Naive thymus-derived CD4-positive, alpha-beta T cell (primary cell): ENCODE results near the gene DDX39A. TPM values are rescaled to one million over a fixed set of nuclear protein-coding genes. Genes with fewer than 3 reads are reported as not detected.

Experiments used
- ATAC-seq: fragments of 150-1000 bp; cut with Tn5 transposase; 2 replicates; pipeline ENCODE4 v1.10.0; 2021; ENCODE audit warnings: mild to moderate bottlenecking, moderate library complexity
- CTCF ChIA-PET: fragments of 350-600 bp; sonication (Branson Sonifier 250); formaldehyde crosslinking; loops from one replicate; lab custom pipeline; 2021; ENCODE audit warnings: antibody characterized with exemption; lab: Charles Lee
- POLR2A ChIA-PET: fragments of 350-600 bp; sonication (Branson Sonifier 250); formaldehyde crosslinking; loops from one replicate; lab custom pipeline; 2021; ENCODE audit warnings: antibody characterized with exemption, inconsistent platforms; lab: Charles Lee
- DNase-seq, 9 donors: peaks; one replicate each; pipeline versions ENCODE4 v3.0.0 to v3.0.0-alpha.2; 2020 to 2022; ENCODE audit warnings: mixed read lengths in 1 of 9
- H3K27ac ChIP-seq: one replicate; pipeline ENCODE4 v1.7.0; 2013; ENCODE audit warnings: mild to moderate bottlenecking, low read depth, low read length, moderate library complexity
- H3K27me3 ChIP-seq, 2 donors: one replicate each; pipeline ENCODE4 v1.7.0; 2013; ENCODE audit warnings: low read length in 2 of 2, mild to moderate bottlenecking in 2 of 2, moderate library complexity in 2 of 2; ENCODE audit not compliant: control insufficient read depth in 2 of 2, insufficient read depth in 2 of 2
- H3K36me3 ChIP-seq, 3 experiments: 1 replicate in 2 of 3; 2 replicates in 1 of 3; pipeline ENCODE4 v1.7.0; 2013; ENCODE audit warnings: low read length in 3 of 3, mild to moderate bottlenecking in 3 of 3, moderate library complexity in 1 of 3; ENCODE audit not compliant: insufficient read depth in 3 of 3, control insufficient read depth in 2 of 3
- H3K4me1 ChIP-seq, 2 donors: one replicate each; pipeline ENCODE4 v1.7.0; 2013; ENCODE audit warnings: low read length in 2 of 2, mild to moderate bottlenecking in 2 of 2, moderate library complexity in 1 of 2; ENCODE audit not compliant: control insufficient read depth in 2 of 2, insufficient read depth in 2 of 2
- H3K4me3 ChIP-seq: 2 replicates; pipeline ENCODE4 v1.7.0; 2013; ENCODE audit warnings: mild to moderate bottlenecking, low read length
- H3K9me3 ChIP-seq, 3 experiments: 1 replicate in 2 of 3; 2 replicates in 1 of 3; pipeline ENCODE4 v1.7.0; 2013; ENCODE audit warnings: low read length in 3 of 3; ENCODE audit not compliant: control insufficient read depth in 2 of 3
- H3K27ac Mint-ChIP-seq, 9 donors: one replicate each; pipeline ENCODE4 v1.8.0; 2020 to 2022; ENCODE audit warnings: mixed read lengths in 9 of 9, mild to moderate bottlenecking in 8 of 9, moderate library complexity in 5 of 9, inconsistent platforms in 2 of 9
- H3K27me3 Mint-ChIP-seq, 5 donors: one replicate each; pipeline ENCODE4 v1.8.0; 2021 to 2022; ENCODE audit warnings: mixed read lengths in 5 of 5, mild to moderate bottlenecking in 1 of 5
- H3K36me3 Mint-ChIP-seq, 5 donors: one replicate each; pipeline ENCODE4 v1.8.0; 2020 to 2022; ENCODE audit warnings: mixed read lengths in 5 of 5, mild to moderate bottlenecking in 3 of 5, inconsistent platforms in 1 of 5
- H3K4me1 Mint-ChIP-seq, 7 donors: one replicate each; pipeline ENCODE4 v1.8.0; 2020 to 2022; ENCODE audit warnings: mixed read lengths in 7 of 7, mild to moderate bottlenecking in 3 of 7, inconsistent platforms in 1 of 7
- H3K4me3 Mint-ChIP-seq, 10 donors: one replicate each; pipeline ENCODE4 v1.8.0; 2020 to 2022; ENCODE audit warnings: mild to moderate bottlenecking in 10 of 10, mixed read lengths in 10 of 10, moderate library complexity in 6 of 10, inconsistent platforms in 2 of 10
- H3K9me3 Mint-ChIP-seq, 11 donors: one replicate each; pipeline ENCODE4 v1.8.0; 2020 to 2022; ENCODE audit warnings: mixed read lengths in 11 of 11, mild to moderate bottlenecking in 4 of 11, inconsistent platforms in 1 of 11, moderate library complexity in 1 of 11
- intact Hi-C, 2 donors: fragments of 100-400 bp; cut with micrococcal nuclease; formaldehyde crosslinking; loops; one replicate each; pipeline ENCODE4 v1.15.1; 2023
- polyA plus RNA-seq, 2 donors: library from polyadenylated mRNA; unstranded; fragments of 300-500 nt; fragmentation: Illumina TruSeq; gene quantifications; one replicate each; pipeline ENCODE4 v1.2.3, GENCODE V29; 2021
- total RNA-seq, 6 experiments: library from RNA in 5 of 6; stranded (reverse) in 5 of 6; gene quantifications; 1 replicate in 5 of 6; 2 replicates in 1 of 6; pipeline ENCODE4 v1.2.3 and lab custom pipeline; 2021 to 2026

The DDX39A gene
- total and polyA plus RNA-seq, 7 experiments from 2014 or later: 98.6 to 288 (median 144) TPM

DNA sequence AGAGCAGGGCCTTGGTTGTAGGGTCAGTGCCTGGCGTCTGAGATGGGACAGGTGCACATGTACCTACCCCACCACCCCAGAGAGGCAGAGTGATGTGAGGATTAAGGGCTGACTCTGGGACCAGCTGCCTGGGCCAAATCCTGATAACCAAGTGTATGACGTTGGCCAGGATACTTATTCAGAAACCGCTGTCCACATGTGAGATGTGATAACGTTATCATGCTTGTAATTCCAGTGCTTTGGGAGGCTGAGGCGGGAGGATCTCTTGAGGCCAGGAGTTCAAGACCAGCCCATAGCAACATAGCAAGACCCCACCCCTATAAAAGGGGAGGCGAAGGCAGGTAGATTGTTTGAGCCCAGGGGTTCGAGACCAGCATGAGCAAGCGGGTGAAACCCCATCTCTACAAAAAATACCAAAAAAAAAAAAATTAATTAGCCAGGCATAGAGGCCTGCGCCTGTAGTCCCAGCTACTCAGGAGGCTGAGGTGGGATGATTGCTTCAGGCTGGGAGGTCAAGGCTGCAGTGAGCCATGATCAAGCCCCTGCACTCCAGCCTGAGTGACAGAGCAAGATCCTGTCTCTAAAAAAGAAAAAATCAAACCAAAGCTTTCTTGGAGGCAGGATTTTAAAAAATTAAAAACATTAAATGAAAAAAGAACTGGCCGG lies 27.9 kb downstream of the DDX39A start:
- Histone ChIP-seq H3K4me1 (no peaks in the 10 kb centered on the region), H3K27me3 (no peaks in the 10 kb centered on the region), H3K4me3 (no peak overlapping the region), H3K9me3 (no peaks in the 10 kb centered on the region), H3K27ac (no peak overlapping the region), H3K36me3 (peaks cover 20 to 67% (median 38%) of the 10 kb centered on the region in 3 experiments)
- Mint-ChIP-seq H3K27me3 (no peaks in the 10 kb centered on the region), H3K4me3 (no peak overlapping the region), H3K36me3 (peaks cover 4 to 31% (median 7%) of the 10 kb centered on the region in 5 donors), H3K9me3 (no peaks in the 10 kb centered on the region), H3K4me1 (peaks cover 0 to 21% (median 7%) of the 10 kb centered on the region in 7 donors), H3K27ac (peak overlapping the region in 4 of 9 donors; percentile 22 to 67 (median 39))
- ChIA-PET CTCF (interaction anchor here (0.7 to 1.2 kb wide), 2 partner anchors 43 to 539 kb away, joined by 3 to 4 read pairs; no protein-coding TSS in a partner anchor), POLR2A (interaction anchor here (0.6 to 2.1 kb wide), 3 partner anchors 13 to 32 kb away, joined by 3 to 4 read pairs (median 3); no protein-coding TSS in a partner anchor)
- intact Hi-C loops: no loop called here
- ATAC-seq: no peak
- no peak for DNase-seq

DNA sequence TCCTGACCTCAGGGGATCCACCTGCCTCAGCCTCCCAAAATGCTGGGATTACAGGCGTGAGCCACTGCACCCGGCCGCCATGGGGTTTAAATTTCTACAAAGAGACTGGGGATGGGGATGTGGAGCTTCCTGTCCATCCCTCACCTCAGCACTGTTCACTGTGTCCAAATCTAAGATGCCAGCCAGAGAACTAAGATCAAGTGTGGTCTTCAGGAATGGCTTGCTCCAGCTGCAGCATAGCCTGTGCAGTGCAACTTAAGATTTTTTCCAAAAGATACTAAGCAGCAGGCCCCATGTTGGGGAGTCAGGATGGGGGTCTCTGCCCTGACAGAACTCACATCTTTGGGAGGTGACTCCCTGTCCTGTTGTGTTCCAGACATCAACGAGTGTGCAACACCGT lies 28.6 kb downstream of the DDX39A start:
- Histone ChIP-seq H3K4me1 (peaks cover 5 to 6% of the 10 kb centered on the region in 2 donors), H3K27ac (no peak overlapping the region), H3K27me3 (no peaks in the 10 kb centered on the region), H3K9me3 (no peaks in the 10 kb centered on the region), H3K4me3 (no peak overlapping the region), H3K36me3 (peaks cover 20 to 60% (median 38%) of the 10 kb centered on the region in 3 experiments)
- no peak overlapping the region for H3K4me3 Mint-ChIP-seq
- no peak for DNase-seq
- intact Hi-C loops: no loop called here
- H3K27me3 Mint-ChIP-seq: no peaks in the 10 kb centered on the region
- peaks cover 4 to 29% (median 7%) of the 10 kb centered on the region in 5 donors for H3K36me3 Mint-ChIP-seq
- H3K27ac Mint-ChIP-seq: peak overlapping the region in 6 of 9 donors; percentile 21 to 84 (median 42)
- ChIA-PET CTCF (interaction anchor here (1.2 kb wide), 1 partner anchor 42 kb away, joined by 4 read pairs; no protein-coding TSS in a partner anchor), POLR2A (interaction anchor here (0.8 to 2.1 kb wide), 2 partner anchors 13 to 20 kb away, joined by 3 to 4 read pairs; no protein-coding TSS in a partner anchor)
- no peak for ATAC-seq
- H3K9me3 Mint-ChIP-seq: no peaks in the 10 kb centered on the region
- H3K4me1 Mint-ChIP-seq: peaks cover under 1 to 26% (median 9%) of the 10 kb centered on the region in 7 donors

DNA sequence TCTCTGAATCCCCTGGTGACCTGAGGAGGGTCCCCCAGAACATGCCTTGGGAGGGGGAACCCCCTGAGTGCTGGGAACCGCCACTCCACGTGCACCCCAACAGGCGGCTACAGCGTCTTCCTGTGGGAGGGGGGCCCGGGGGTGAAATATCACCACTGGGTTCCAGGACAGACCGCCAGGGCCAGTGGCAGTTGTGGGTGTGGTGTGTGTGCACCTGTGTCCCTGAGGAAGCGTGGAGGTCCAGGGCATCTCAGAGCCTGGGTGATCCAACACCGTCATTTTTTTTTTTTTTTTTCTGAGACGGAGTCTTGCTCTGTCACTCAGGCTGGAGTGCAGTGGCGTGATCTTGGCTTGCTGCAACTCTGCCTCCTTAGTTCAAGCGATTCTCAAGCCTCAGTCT lies 33.6 kb downstream of the DDX39A start:
- intact Hi-C loops: no loop called here
- H3K4me1 ChIP-seq: peaks cover 16 to 21% of the 10 kb centered on the region in 2 donors
- ChIA-PET POLR2A (interaction anchor here (0.6 to 16.4 kb wide), 2 partner anchors 20 to 21 kb away, joined by 4 to 433 read pairs; no protein-coding TSS in a partner anchor), CTCF (interaction anchor here (0.6 to 8.5 kb wide), 3 partner anchors 21 to 54 kb away, joined by 3 to 82 read pairs (median 6); no protein-coding TSS in a partner anchor)
- peak in 2 of 9 donors; percentile 20 to 23 for DNase-seq
- Mint-ChIP-seq H3K4me3 (peak overlapping the region; percentile 89 to 100 (median 94)), H3K36me3 (peaks cover 0 to 30% (median 8%) of the 10 kb centered on the region in 5 donors), H3K27ac (peak overlapping the region; percentile 96 to 99 (median 97)), H3K9me3 (peaks cover 0 to 5% (median 0%) of the 10 kb centered on the region in 11 donors), H3K4me1 (peaks cover 24 to 44% (median 36%) of the 10 kb centered on the region in 7 donors), H3K27me3 (peaks cover 0 to 3% (median 0%) of the 10 kb centered on the region in 5 donors)
- H3K27ac ChIP-seq: peak overlapping the region; percentile 98
- H3K4me3 ChIP-seq: peak overlapping the region; percentile 95
- peaks cover under 1 to 19% (median under 1%) of the 10 kb centered on the region in 3 experiments for H3K36me3 ChIP-seq
- no peaks in the 10 kb centered on the region for H3K27me3 ChIP-seq
- no peak for ATAC-seq
- H3K9me3 ChIP-seq: no peaks in the 10 kb centered on the region

GRCh38 chr19:14383661-14384555 lies 35.2 kb downstream of the DDX39A start:
- peak; percentile 4 for ATAC-seq

GRCh38 chr19:14381689-14382474 lies 37.3 kb downstream of the DDX39A start:
- H3K36me3 Mint-ChIP-seq: peaks cover 0 to 21% (median 4%) of the 10 kb centered on the region in 5 donors
- peaks cover 36 to 55% (median 47%) of the 10 kb centered on the region in 7 donors for H3K4me1 Mint-ChIP-seq
- H3K27ac Mint-ChIP-seq: peak overlapping the region; percentile 96 to 99 (median 98)
- peaks cover 0 to 7% (median 0%) of the 10 kb centered on the region in 11 donors for H3K9me3 Mint-ChIP-seq
- DNase-seq (peak; percentile 63 to 90 (median 84)), ATAC-seq (peak; percentile 63)
- H3K36me3 ChIP-seq: peaks cover 0 to 6% (median 0%) of the 10 kb centered on the region in 3 experiments
- peak overlapping the region; percentile 98 for H3K27ac ChIP-seq
- peak overlapping the region; percentile 89 to 100 (median 93) for H3K4me3 Mint-ChIP-seq
- intact Hi-C loops: loop anchor here (1.0 to 5.0 kb wide), 8 partner anchors 12 to 535 kb away; partner anchors contain the start of genes DDX39A (in 2 of the 2) and ASF1B (in 1 of the 2)
- peaks cover 24 to 28% of the 10 kb centered on the region in 2 donors for H3K4me1 ChIP-seq
- no peaks in the 10 kb centered on the region for H3K27me3 ChIP-seq
- H3K4me3 ChIP-seq: peak overlapping the region; percentile 95
- ChIA-PET CTCF (interaction anchor here (0.8 to 8.5 kb wide), 14 partner anchors 9 to 395 kb away, joined by 3 to 82 read pairs (median 4); no protein-coding TSS in a partner anchor), POLR2A (interaction anchor here (0.7 to 16.4 kb wide), 16 partner anchors 11 to 395 kb away, joined by 3 to 433 read pairs (median 4); partner anchors contain the start of genes ASF1B and DDX39A)
- H3K9me3 ChIP-seq: no peaks in the 10 kb centered on the region
- H3K27me3 Mint-ChIP-seq: peaks cover 0 to 3% (median 0%) of the 10 kb centered on the region in 5 donors

More at GRCh38 chr19:14383661-14384555, 35.2 kb downstream of the DDX39A start:
- Histone ChIP-seq H3K36me3 (peaks cover 0 to 14% (median 0%) of the 10 kb centered on the region in 3 experiments), H3K27ac (peak overlapping the region; percentile 98), H3K4me3 (peak overlapping the region; percentile 95), H3K27me3 (no peaks in the 10 kb centered on the region), H3K9me3 (no peaks in the 10 kb centered on the region), H3K4me1 (peaks cover 24 to 28% of the 10 kb centered on the region in 2 donors)
- ChIA-PET CTCF (interaction anchor here (0.6 to 8.5 kb wide), 4 partner anchors 20 to 106 kb away, joined by 3 to 82 read pairs (median 5); no protein-coding TSS in a partner anchor), POLR2A (interaction anchor here (0.8 to 16.4 kb wide), 8 partner anchors 9 to 137 kb away, joined by 3 to 433 read pairs (median 4); partner anchors contain the start of gene DDX39A)
- H3K27me3 Mint-ChIP-seq: peaks cover 0 to 3% (median 0%) of the 10 kb centered on the region in 5 donors
- H3K36me3 Mint-ChIP-seq: peaks cover 0 to 27% (median 8%) of the 10 kb centered on the region in 5 donors
- intact Hi-C loops: loop anchor here (1.0 to 5.0 kb wide), 2 partner anchors 9 to 537 kb away; no protein-coding TSS in a partner anchor
- H3K27ac Mint-ChIP-seq: peak overlapping the region; percentile 96 to 99 (median 97)
- peak in 2 of 9 donors; percentile 69 to 81 for DNase-seq
- peaks cover 0 to 5% (median 0%) of the 10 kb centered on the region in 11 donors for H3K9me3 Mint-ChIP-seq
- H3K4me1 Mint-ChIP-seq: peaks cover 36 to 51% (median 47%) of the 10 kb centered on the region in 7 donors
- peak overlapping the region; percentile 89 to 100 (median 94) for H3K4me3 Mint-ChIP-seq
